Smooth muscle cell (in vitro differentiated cells): ENCODE results near the gene ZNRF1. TPM values are rescaled to one million over a fixed set of nuclear protein-coding genes. Genes with fewer than 3 reads are reported as not detected.

ENCODE experiments used
- DNase-seq: peaks from one replicate; lab custom pipeline; 2025; ENCODE audit not compliant: unreplicated experiment; lab: John Stamatoyannopoulos, UW
- H2AFZ ChIP-seq: fragments of 200-600 bp; sonication (generic); 2 replicates; pipeline ENCODE4 v1.6.0; 2016; ENCODE audit warnings: antibody characterized with exemption, low read depth, mild to moderate bottlenecking
- H3F3A ChIP-seq: fragments of 200-600 bp; sonication (generic); 2 replicates; pipeline ENCODE4 v1.6.0; 2017; ENCODE audit warnings: antibody characterized with exemption, low read depth
- H3K27ac ChIP-seq: fragments of 200-600 bp; sonication (generic); 2 replicates; pipeline ENCODE4 v1.5.1; 2016; ENCODE audit warnings: low read depth, mild to moderate bottlenecking
- H3K27me3 ChIP-seq: fragments of 200-600 bp; sonication (generic); 2 replicates; pipeline ENCODE4 v1.6.1; 2016; ENCODE audit warnings: low read depth, mild to moderate bottlenecking
- H3K36me3 ChIP-seq: fragments of 200-600 bp; sonication (generic); 2 replicates; pipeline ENCODE4 v1.5.1; 2016; ENCODE audit warnings: low read depth
- H3K4me1 ChIP-seq: fragments of 200-600 bp; sonication (generic); 2 replicates; pipeline ENCODE4 v1.5.1; 2016; ENCODE audit warnings: low read depth
- H3K4me2 ChIP-seq: fragments of 200-600 bp; sonication (generic); 2 replicates; pipeline ENCODE4 v1.6.0; 2016; ENCODE audit warnings: mild to moderate bottlenecking
- H3K4me3 ChIP-seq: fragments of 200-600 bp; sonication (generic); 2 replicates; pipeline ENCODE4 v1.5.1; 2016; ENCODE audit warnings: mild to moderate bottlenecking
- H3K79me2 ChIP-seq: fragments of 200-600 bp; sonication (generic); 2 replicates; pipeline ENCODE4 v1.6.0; 2016; ENCODE audit warnings: low read depth, mild to moderate bottlenecking
- H3K9ac ChIP-seq: fragments of 200-600 bp; sonication (generic); 2 replicates; pipeline ENCODE4 v1.6.0; 2016; ENCODE audit warnings: low read depth
- H3K9me3 ChIP-seq: fragments of 200-600 bp; sonication (generic); replicated peaks from 2 replicates; pipeline ENCODE4 v1.5.1; 2016; ENCODE audit warnings: low read depth
- H4K20me1 ChIP-seq: fragments of 200-600 bp; sonication (generic); 2 replicates; pipeline ENCODE4 v1.6.0; 2016; ENCODE audit warnings: low read depth
- CTCF ChIP-seq: fragments of 200-600 bp; sonication (generic); IDR thresholded peaks from 2 replicates; pipeline ENCODE4 v1.5.1; 2017; ENCODE audit warnings: borderline replicate concordance, mild to moderate bottlenecking, antibody characterized with exemption; ENCODE audit not compliant: insufficient read depth, poor library complexity, severe bottlenecking
- WGBS: methylation state at CpG from one replicate; pipeline ENCODE4 v1.1.7; 2016; ENCODE audit warnings: low lambda C conversion rate; 5-methylcytosine and 5-hydroxymethylcytosine counted together
- polyA plus RNA-seq: library from polyadenylated mRNA; unstranded; fragments of >200 nt; fragmentation: Nextera tagmentation; extraction: Ambion mirVana; gene quantifications from 2 replicates; pipeline ENCODE4 v1.2.1, GENCODE V29; 2016
- total RNA-seq: library from RNA; depleted of rRNA; stranded (reverse); fragments of >200 nt; gene quantifications from 2 replicates; pipeline ENCODE4 v1.2.3, GENCODE V29; 2014

Gene ZNRF1
- total and polyA plus RNA-seq, 2 experiments from 2014 or later: 18.2 to 45.4 TPM

- Histone ChIP-seq H3K27ac (no peak overlapping the region), H3K36me3 (no peaks in the 10 kb centered on the region), H3K4me2 (no peak overlapping the region), H2AFZ (no peak overlapping the region), H3K79me2 (no peaks in the 10 kb centered on the region), H3K4me1 (peaks cover 39% of the 10 kb centered on the region), H3F3A (peaks cover 7% of the 10 kb centered on the region), H3K4me3 (no peak overlapping the region), H3K9ac (no peak overlapping the region), H3K9me3 (no peaks in the 10 kb centered on the region), H4K20me1 (no peaks in the 10 kb centered on the region), H3K27me3 (no peaks in the 10 kb centered on the region)
- DNase-seq: no peak
- no peak for TF ChIP-seq CTCF
- 61% methylated on average over 7 of the region's 7 CpGs for WGBS
Observed at GRCh38 chr16:75111514-75111940, 112.7 kb downstream of the ZNRF1 start.

- Histone ChIP-seq H3K9ac (no peak overlapping the region), H3K27me3 (no peaks in the 10 kb centered on the region), H3K27ac (no peak overlapping the region), H3F3A (peaks cover 7% of the 10 kb centered on the region), H3K4me1 (peaks cover 40% of the 10 kb centered on the region), H3K9me3 (no peaks in the 10 kb centered on the region), H3K79me2 (no peaks in the 10 kb centered on the region), H2AFZ (no peak overlapping the region), H3K4me2 (no peak overlapping the region), H3K4me3 (no peak overlapping the region), H4K20me1 (no peaks in the 10 kb centered on the region), H3K36me3 (no peaks in the 10 kb centered on the region)
- DNase-seq: no peak
- TF ChIP-seq CTCF: no peak
- WGBS: 89% methylated on average over 26 of the region's 26 CpGs
Observed at GRCh38 chr16:75111961-75112733, 113.3 kb downstream of the ZNRF1 start.

- Histone ChIP-seq H3K79me2 (no peaks in the 10 kb centered on the region), H3K4me3 (no peak overlapping the region), H3F3A (peaks cover 7% of the 10 kb centered on the region), H3K27ac (no peak overlapping the region), H3K36me3 (no peaks in the 10 kb centered on the region), H2AFZ (no peak overlapping the region), H3K4me2 (no peak overlapping the region), H4K20me1 (no peaks in the 10 kb centered on the region), H3K4me1 (peaks cover 40% of the 10 kb centered on the region), H3K27me3 (no peaks in the 10 kb centered on the region), H3K9me3 (no peaks in the 10 kb centered on the region), H3K9ac (no peak overlapping the region)
- no peak for DNase-seq
- no peak for TF ChIP-seq CTCF
- 82% methylated on average over 13 of the region's 14 CpGs for WGBS
Observed at GRCh38 chr16:75112734-75113491, 114.1 kb downstream of the ZNRF1 start.
